GM03348 (cell line): Measurements from ENCODE around the gene FXYD5.
A peak's percentile ranks its signal among the peaks of the same experiment; 100 is the strongest.
"Not testable (repeated sequence)": the region's sequence is repeated elsewhere in the genome, so short reads cannot be mapped to it uniquely, and the experiment has no call there.

Source experiments
- DNase-seq: peaks from one replicate; pipeline ENCODE4 v3.0.0; 2012; ENCODE audit warnings: low spot score

The FXYD5 gene

DNA sequence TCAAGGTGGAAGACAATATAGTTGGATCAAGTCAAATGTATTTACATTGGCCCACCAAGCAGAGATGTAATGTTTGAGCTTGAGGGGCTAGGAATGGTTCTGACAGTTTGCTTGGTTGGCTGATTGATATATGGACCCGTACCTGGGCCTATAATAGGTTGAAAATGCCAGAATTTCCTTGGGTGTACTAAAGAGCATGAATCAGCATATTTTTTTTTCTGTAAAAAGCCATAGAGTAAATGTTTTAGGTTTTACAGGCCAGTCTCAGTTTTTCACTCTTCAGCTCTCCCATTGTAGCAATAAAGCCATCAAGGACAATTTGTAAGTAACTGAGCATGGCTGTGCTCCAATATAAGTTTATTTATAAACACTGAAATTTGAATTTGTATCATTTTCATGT lies 26.9 kb downstream of the FXYD5 start:
- DNase-seq = no peak

GRCh38 chr19:35184267-35184666 lies 29.7 kb downstream of the FXYD5 start:
- no peak for DNase-seq

GRCh38 chr19:35184884-35185283 lies 30.3 kb downstream of the FXYD5 start:
- DNase-seq = no peak

DNA sequence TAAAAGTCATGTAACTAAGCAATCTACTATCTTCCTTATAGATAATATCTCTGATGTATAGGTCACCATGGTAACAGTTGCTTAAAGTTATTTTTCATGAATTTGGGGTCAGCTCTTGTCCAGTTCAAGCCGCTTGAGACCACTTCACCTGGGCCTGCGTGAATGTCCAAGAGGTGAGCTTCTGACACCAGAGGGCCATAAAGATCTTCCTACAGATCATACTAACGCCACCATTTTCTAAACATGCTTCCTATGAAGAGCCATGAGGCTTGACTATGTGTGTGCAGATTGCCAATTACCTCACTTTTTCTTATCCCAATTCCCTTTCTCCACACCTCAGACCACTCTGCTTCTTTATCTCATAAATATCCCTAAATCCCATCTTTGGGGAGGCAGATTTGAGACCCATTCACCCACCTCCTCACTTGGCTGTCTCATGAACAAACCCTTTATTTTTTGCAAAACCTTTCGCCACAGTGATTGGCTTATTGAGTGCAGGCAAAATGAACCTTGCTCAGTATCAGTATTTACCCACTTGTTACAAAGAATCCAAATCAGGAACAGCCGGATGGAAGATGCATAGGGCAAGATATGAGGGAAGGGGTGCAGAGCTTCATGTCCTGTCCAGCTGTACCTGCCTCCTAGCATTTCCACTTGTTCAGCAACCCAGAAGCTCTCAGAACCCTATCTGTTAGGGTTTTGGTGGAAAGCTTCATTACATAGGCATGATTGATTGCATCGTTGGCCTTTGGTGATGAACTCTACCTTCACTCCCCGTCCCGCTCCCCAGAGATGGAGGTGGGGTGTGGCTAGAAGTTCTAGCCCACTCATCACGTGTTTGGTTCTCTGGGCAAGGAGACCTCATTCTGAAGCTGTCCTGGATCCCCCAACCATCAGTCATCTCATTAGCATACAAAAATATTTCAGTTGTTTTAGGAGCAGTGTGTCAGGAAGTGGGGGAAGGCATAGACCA lies 39.8 kb downstream of the FXYD5 start:
- DNase-seq = no peak

GRCh38 chr19:35195830-35196229 lies 41.3 kb downstream of the FXYD5 start:
- DNase-seq = peak; percentile 20

- not testable (repeated sequence) for DNase-seq
Observed at GRCh38 chr19:35196861-35197260, 42.3 kb downstream of the FXYD5 start.

DNA sequence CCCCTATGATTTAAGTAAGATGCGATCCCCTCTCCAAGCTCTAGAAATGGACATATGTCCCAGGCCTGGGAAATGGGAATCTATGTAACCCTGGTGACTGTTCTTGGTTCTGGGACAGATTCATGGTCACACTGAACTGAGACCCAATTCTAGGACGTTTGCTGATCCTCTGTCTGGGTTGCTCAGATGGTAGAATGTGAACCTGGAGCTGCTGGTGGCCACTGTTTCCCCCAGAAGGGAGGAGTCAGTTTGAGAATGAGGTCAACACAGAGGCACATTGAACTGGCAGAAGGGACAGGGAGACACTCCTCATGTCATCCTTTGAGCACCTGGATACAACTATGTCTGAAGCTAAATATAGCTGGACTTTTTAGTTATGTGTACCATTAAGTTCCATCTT lies 44.9 kb downstream of the FXYD5 start:
- no peak for DNase-seq

GRCh38 chr19:35202722-35203688 lies 48.5 kb downstream of the FXYD5 start:
- no peak for DNase-seq

- no peak for DNase-seq
Observed at GRCh38 chr19:35204799-35205732, 50.5 kb downstream of the FXYD5 start.

GRCh38 chr19:35205733-35206323 lies 51.3 kb downstream of the FXYD5 start:
- no peak for DNase-seq

DNA sequence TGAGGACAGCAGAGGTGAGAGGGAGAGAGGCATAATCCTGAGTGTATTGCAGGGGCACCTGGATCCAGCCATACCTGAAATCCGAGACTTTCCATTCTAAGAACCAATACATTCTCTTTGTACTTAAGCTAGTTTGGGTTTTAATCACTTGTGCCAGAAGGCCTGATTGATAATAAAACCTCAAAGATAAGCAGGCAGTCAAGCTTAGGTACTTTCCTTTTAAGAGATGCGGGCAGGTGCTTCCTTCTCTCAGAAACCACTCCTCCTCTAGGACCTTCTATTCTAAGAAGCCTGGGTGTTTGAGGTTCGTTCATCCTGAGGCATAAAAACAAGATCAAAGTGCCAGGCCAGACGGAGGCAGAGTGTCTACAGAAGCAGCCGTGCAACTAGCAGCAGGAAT lies 51.8 kb downstream of the FXYD5 start:
- DNase-seq = no peak

DNA sequence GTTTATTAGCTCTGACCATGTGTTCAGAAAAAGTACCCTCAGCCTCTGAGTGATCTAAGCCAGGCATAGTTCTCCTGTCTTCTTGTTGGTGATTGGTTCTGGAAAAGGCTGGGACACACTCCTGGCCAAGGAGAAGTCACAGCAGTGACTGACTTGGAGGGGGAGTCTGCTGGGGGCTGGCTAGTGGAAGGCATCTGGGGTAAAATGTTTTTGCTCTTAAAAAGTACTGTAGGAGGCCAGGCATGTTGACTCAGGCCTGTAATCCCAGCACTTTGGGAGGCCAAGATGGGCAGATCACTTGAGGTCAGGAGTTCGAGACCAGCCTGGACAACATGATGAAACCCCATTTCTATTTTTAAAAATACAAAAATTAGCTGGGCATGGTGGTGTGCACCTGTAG lies 52.3 kb downstream of the FXYD5 start:
- DNase-seq = no peak

- DNase-seq = no peak
Observed at GRCh38 chr19:35207391-35207871, 52.9 kb downstream of the FXYD5 start.

GRCh38 chr19:35208121-35208520 lies 53.6 kb downstream of the FXYD5 start:
- DNase-seq = no peak

- DNase-seq = no peak
Observed at GRCh38 chr19:35209646-35210045, 55.1 kb downstream of the FXYD5 start.

DNA sequence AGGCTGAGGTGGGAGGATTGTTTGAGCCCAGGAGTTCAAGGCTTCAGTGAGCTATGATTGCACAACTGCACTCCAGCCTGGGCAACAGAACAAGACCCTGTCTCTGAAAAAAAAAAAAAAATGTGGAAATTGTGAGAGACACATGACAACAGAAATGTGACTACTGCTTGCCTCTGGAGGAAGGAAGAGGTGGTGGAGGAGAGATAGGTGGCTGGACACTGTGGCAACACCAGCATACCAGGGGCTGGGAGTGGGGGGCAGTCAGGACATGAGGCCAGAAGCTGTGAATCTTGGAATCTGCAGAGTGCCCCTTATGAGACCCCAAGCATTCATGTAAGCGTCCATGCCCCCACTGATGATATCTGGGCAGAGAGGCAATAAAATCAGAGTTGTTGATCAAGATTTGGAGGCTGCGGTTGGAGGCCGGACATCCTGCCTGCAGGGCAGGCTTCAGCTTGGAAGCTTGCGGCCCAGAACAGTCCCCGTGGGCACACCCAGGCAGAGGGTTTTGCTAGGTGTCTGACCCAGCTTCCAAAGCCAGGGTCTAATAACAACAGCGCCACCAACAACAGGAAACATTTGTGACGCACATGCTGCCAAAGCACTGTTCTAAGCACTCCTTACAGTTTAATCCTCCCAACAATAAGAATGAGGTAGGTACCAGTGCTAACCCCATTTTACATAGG lies 57.2 kb downstream of the FXYD5 start:
- no peak for DNase-seq

GRCh38 chr19:35212241-35212640 lies 57.7 kb downstream of the FXYD5 start:
- DNase-seq = no peak

DNA sequence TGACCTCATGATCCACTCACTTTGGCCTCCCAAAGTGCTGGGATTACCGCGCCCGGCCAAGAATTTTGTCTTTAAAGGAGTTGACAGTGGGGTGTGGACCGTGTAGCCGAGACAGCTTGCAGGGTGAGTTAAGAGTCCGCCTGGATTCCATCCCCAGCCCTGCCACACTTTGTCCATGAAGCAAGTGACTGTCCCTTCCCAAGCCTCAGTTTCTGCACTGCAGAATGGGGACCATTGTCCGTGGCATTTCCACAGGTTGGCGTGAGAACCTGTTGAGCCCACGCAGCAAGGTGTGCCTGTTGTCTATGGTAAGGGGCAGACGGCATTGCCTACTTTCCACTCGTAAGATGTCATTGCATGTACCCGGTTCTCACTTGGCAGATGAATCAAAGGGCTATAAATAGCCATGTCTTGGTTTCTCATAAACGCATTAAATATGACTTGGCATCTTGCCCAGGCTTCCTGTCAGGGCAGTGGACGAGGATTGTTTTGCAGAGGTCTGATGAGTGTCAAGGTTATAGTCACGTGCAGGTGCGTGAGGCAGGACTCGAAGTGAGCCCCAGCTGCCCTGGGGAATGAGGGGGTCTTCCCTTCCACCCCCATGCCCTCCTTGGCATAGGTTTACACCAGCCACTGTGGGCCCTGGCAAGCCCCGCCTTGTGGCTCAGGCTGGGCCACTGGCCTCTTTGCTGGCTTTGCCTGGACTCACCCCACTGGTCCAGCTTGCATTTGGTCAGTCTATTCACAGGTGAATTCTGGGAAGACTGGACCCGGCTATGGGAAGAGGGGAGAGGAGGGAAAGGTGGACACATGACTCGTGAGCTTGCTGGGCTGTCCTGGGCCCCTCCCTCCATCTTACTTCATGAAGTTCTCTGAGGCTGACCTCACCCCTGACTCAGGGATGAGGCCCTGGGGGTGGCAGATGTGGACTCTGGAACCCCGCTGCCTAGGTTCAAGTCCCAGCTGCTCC lies 59.4 kb downstream of the FXYD5 start:
- DNase-seq = no peak

GRCh38 chr19:35214766-35215422 lies 60.4 kb downstream of the FXYD5 start:
- no peak for DNase-seq
